Activated CD8-positive, alpha-beta memory T cell treated with anti-CD3 and anti-CD28 coated beads, Interleukin-2, amount 10 ng/mL, durations not matched to agents 7 days and 5 days (primary cell): ENCODE results near the gene ZNF101. TPM values are rescaled to one million over a fixed set of nuclear protein-coding genes. Genes with fewer than 3 reads are reported as not detected.

Experiments
- ATAC-seq: fragments of 150-1000 bp; cut with Tn5 transposase; one replicate; pipeline ENCODE4 v1.10.0; 2021; ENCODE audit warnings: moderate library complexity
- CTCF ChIA-PET: fragments of 350-600 bp; sonication (Branson Sonifier 250); formaldehyde crosslinking; loops from one replicate; lab custom pipeline; 2021; ENCODE audit warnings: antibody characterized with exemption; lab: Charles Lee
- DNase-seq: peaks from one replicate; pipeline ENCODE4 v3.0.0-alpha.2; 2020
- H3K27ac Mint-ChIP-seq: one replicate; pipeline ENCODE4 v1.8.0; 2021; ENCODE audit warnings: mild to moderate bottlenecking, mixed read lengths
- H3K27me3 Mint-ChIP-seq: one replicate; pipeline ENCODE4 v1.8.0; 2021; ENCODE audit warnings: mixed read lengths
- H3K36me3 Mint-ChIP-seq: one replicate; pipeline ENCODE4 v1.8.0; 2021; ENCODE audit warnings: mild to moderate bottlenecking, mixed read lengths
- H3K4me1 Mint-ChIP-seq: one replicate; pipeline ENCODE4 v1.8.0; 2021; ENCODE audit warnings: mixed read lengths
- H3K4me3 Mint-ChIP-seq: one replicate; pipeline ENCODE4 v1.8.0; 2021; ENCODE audit warnings: mild to moderate bottlenecking, moderate library complexity, mixed read lengths
- H3K9me3 Mint-ChIP-seq: one replicate; pipeline ENCODE4 v1.8.0; 2022; ENCODE audit warnings: low read depth, mixed read lengths
- total RNA-seq, 2 experiments: library from RNA; stranded (reverse); gene quantifications; one replicate each; pipeline ENCODE4 v1.2.3, GENCODE V29; 2021

ZNF101 gene
- total RNA-seq, 2 experiments from 2014 or later: 75.0 to 93.7 TPM

- H3K36me3 Mint-ChIP-seq: peaks cover 48% of the 10 kb centered on the region
- CTCF ChIA-PET: no interaction called here
Measured at GRCh38 chr19:19632661-19633060, 36.0 kb upstream of the ZNF101 start.

GRCh38 chr19:19633711-19634515, 34.7 kb upstream of the ZNF101 start:
- DNase-seq: no peak
- no peak for ATAC-seq
- H3K27ac Mint-ChIP-seq: no peak overlapping the region
- H3K9me3 Mint-ChIP-seq: no peaks in the 10 kb centered on the region
- no peak overlapping the region for H3K4me3 Mint-ChIP-seq
- H3K27me3 Mint-ChIP-seq: no peaks in the 10 kb centered on the region
- H3K4me1 Mint-ChIP-seq: peaks cover 17% of the 10 kb centered on the region
- peaks cover 51% of the 10 kb centered on the region for H3K36me3 Mint-ChIP-seq
- CTCF ChIA-PET: interaction anchor here (1.1 kb wide), 1 partner anchor 105 kb away, joined by 3 read pairs; the partner anchor contains the start of gene YJEFN3

More at GRCh38 chr19:19632661-19633060, 36.0 kb upstream of the ZNF101 start:
- DNase-seq (no peak), ATAC-seq (no peak)
- no peaks in the 10 kb centered on the region for H3K27me3 Mint-ChIP-seq
- H3K27ac Mint-ChIP-seq: peak overlapping the region; percentile 30
- H3K4me3 Mint-ChIP-seq: no peak overlapping the region
- H3K4me1 Mint-ChIP-seq: peaks cover 20% of the 10 kb centered on the region
- no peaks in the 10 kb centered on the region for H3K9me3 Mint-ChIP-seq

GRCh38 chr19:19634516-19635312, 33.9 kb upstream of the ZNF101 start:
- DNase-seq (no peak), ATAC-seq (no peak)
- Mint-ChIP-seq H3K4me3 (no peak overlapping the region), H3K9me3 (no peaks in the 10 kb centered on the region), H3K27ac (peak overlapping the region; percentile 40), H3K27me3 (no peaks in the 10 kb centered on the region), H3K4me1 (peaks cover 17% of the 10 kb centered on the region), H3K36me3 (peaks cover 55% of the 10 kb centered on the region)
- CTCF ChIA-PET: no interaction called here

- Mint-ChIP-seq H3K27me3 (no peaks in the 10 kb centered on the region), H3K27ac (peak overlapping the region; percentile 40), H3K36me3 (peaks cover 54% of the 10 kb centered on the region), H3K4me1 (peaks cover 18% of the 10 kb centered on the region), H3K9me3 (no peaks in the 10 kb centered on the region), H3K4me3 (no peak overlapping the region)
- ATAC-seq: no peak
- CTCF ChIA-PET: interaction anchor here (1.2 kb wide), 1 partner anchor 9 kb away, joined by 3 read pairs; the partner anchor contains the start of gene GMIP
- no peak for DNase-seq
Measured at GRCh38 chr19:19635313-19635702, 33.3 kb upstream of the ZNF101 start.

GRCh38 chr19:19636573-19637185, 32.0 kb upstream of the ZNF101 start:
- Mint-ChIP-seq H3K4me1 (peaks cover 21% of the 10 kb centered on the region), H3K27ac (no peak overlapping the region), H3K27me3 (no peaks in the 10 kb centered on the region), H3K36me3 (peaks cover 51% of the 10 kb centered on the region), H3K4me3 (no peak overlapping the region), H3K9me3 (no peaks in the 10 kb centered on the region)
- CTCF ChIA-PET: interaction anchor here (0.7 to 1.2 kb wide), 2 partner anchors 7 to 23 kb away, joined by 3 read pairs; partner anchors contain the start of gene GMIP
- DNase-seq (no peak), ATAC-seq (no peak)

GRCh38 chr19:19637186-19637522, 31.5 kb upstream of the ZNF101 start:
- H3K36me3 Mint-ChIP-seq: peaks cover 50% of the 10 kb centered on the region
- H3K27me3 Mint-ChIP-seq: no peaks in the 10 kb centered on the region
- no peaks in the 10 kb centered on the region for H3K9me3 Mint-ChIP-seq
- ATAC-seq: no peak
- CTCF ChIA-PET: interaction anchor here (0.7 kb wide), 1 partner anchor 24 kb away, joined by 3 read pairs; no protein-coding TSS in a partner anchor
- no peak for DNase-seq
- H3K4me1 Mint-ChIP-seq: peaks cover 25% of the 10 kb centered on the region
- no peak overlapping the region for H3K27ac Mint-ChIP-seq
- no peak overlapping the region for H3K4me3 Mint-ChIP-seq

- no peak overlapping the region for H3K27ac Mint-ChIP-seq
Measured at GRCh38 chr19:19637523-19638251, 31.0 kb upstream of the ZNF101 start.

GRCh38 chr19:19642506-19643157, 26.0 kb upstream of the ZNF101 start:
- H3K4me3 Mint-ChIP-seq: peak overlapping the region; percentile 95
- DNase-seq (peak; percentile 76), ATAC-seq (peak; percentile 29)
- no peaks in the 10 kb centered on the region for H3K9me3 Mint-ChIP-seq
- CTCF ChIA-PET: interaction anchor here (1.0 kb wide), 1 partner anchor 110 kb away, joined by 6 read pairs; no protein-coding TSS in a partner anchor
- H3K27me3 Mint-ChIP-seq: no peaks in the 10 kb centered on the region
- H3K36me3 Mint-ChIP-seq: peaks cover 36% of the 10 kb centered on the region
- H3K27ac Mint-ChIP-seq: peak overlapping the region; percentile 99
- H3K4me1 Mint-ChIP-seq: peaks cover 17% of the 10 kb centered on the region

More at GRCh38 chr19:19637523-19638251, 31.0 kb upstream of the ZNF101 start:
- CTCF ChIA-PET: no interaction called here
- Mint-ChIP-seq H3K4me1 (peaks cover 29% of the 10 kb centered on the region), H3K9me3 (no peaks in the 10 kb centered on the region), H3K4me3 (no peak overlapping the region), H3K36me3 (peaks cover 50% of the 10 kb centered on the region), H3K27me3 (no peaks in the 10 kb centered on the region)
- ATAC-seq: peak; percentile 32
- no peak for DNase-seq

- Mint-ChIP-seq H3K27ac (peak within 1 kb of the TSS; percentile 99), H3K9me3 (no peaks in the 10 kb centered on the region), H3K36me3 (peaks cover 36% of the 10 kb centered on the region), H3K4me1 (peaks cover 17% of the 10 kb centered on the region), H3K4me3 (peak within 1 kb of the TSS; percentile 95), H3K27me3 (no peaks in the 10 kb centered on the region)
- DNase-seq: peak; percentile 91
- ATAC-seq: peak; percentile 93
- CTCF ChIA-PET: interaction anchor here (0.7 to 1.7 kb wide), 19 partner anchors 8 to 177 kb away, joined by 3 to 32 read pairs (median 4); partner anchors contain the start of genes NDUFA13, TSSK6 and YJEFN3
Measured at GRCh38 chr19:19643158-19644053, 25.2 kb upstream of the ZNF101 start, which contains the start of gene GMIP. Gene GMIP, minus strand, starts transcription at chr19:19643657. Its CDS starts 128 bp downstream, at chr19:19643529.

- Mint-ChIP-seq H3K4me3 (peak overlapping the region; percentile 95), H3K9me3 (no peaks in the 10 kb centered on the region), H3K4me1 (peaks cover 17% of the 10 kb centered on the region), H3K27ac (peak overlapping the region; percentile 99), H3K27me3 (no peaks in the 10 kb centered on the region), H3K36me3 (peaks cover 35% of the 10 kb centered on the region)
- DNase-seq: no peak
- ATAC-seq: no peak
- CTCF ChIA-PET: interaction anchor here (0.7 to 1.7 kb wide), 18 partner anchors 8 to 176 kb away, joined by 3 to 32 read pairs (median 4); partner anchors contain the start of genes NDUFA13, TSSK6 and YJEFN3
Measured at GRCh38 chr19:19644054-19644388, 24.6 kb upstream of the ZNF101 start.

GRCh38 chr19:19645233-19645870, 23.3 kb upstream of the ZNF101 start:
- Mint-ChIP-seq H3K27ac (peak overlapping the region; percentile 34), H3K4me1 (peaks cover 15% of the 10 kb centered on the region), H3K9me3 (no peaks in the 10 kb centered on the region), H3K36me3 (peaks cover 36% of the 10 kb centered on the region), H3K4me3 (no peak overlapping the region), H3K27me3 (no peaks in the 10 kb centered on the region)
- no peak for ATAC-seq
- CTCF ChIA-PET: interaction anchor here (0.6 to 1.2 kb wide), 2 partner anchors 112 to 114 kb away, joined by 3 to 4 read pairs; no protein-coding TSS in a partner anchor
- no peak for DNase-seq
